SKM-1 (cell line): Measurements from ENCODE around the gene MIAT.

Experiments
- DNase-seq: peaks from one replicate; lab custom pipeline; 2025; ENCODE audit not compliant: unreplicated experiment; lab: John Stamatoyannopoulos, UW

Gene MIAT

DNA sequence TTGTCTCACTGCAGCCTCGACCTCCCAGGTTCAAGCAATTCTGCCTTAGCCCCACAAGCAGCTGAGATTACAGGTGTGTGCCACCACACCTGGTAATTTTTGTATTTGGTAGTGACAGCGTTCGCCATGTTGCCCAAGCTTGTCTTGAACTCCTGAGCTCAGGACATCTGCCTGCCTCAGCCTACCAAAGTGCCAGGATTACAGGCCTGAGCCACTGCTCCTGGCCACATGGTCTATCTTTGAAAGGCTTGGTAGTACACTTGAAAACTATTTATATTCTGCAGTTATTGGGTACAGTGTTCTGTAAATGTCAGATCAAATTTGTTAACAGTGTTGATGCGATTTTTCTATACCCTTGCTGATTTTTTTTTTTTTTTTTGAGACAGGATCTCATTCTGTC, 26.1 kb upstream of the MIAT start:
- DNase-seq: no peak

GRCh38 chr22:26632422-26633155, 24.8 kb upstream of the MIAT start:
- no peak for DNase-seq

- no peak for DNase-seq
These were observed 23.2 kb upstream of the MIAT start for GRCh38 chr22:26634189-26634588.

- DNase-seq: no peak
These were observed 22.3 kb upstream of the MIAT start for GRCh38 chr22:26635117-26635516.

GRCh38 chr22:26636296-26636695, 21.1 kb upstream of the MIAT start:
- no peak for DNase-seq

- no peak for DNase-seq
These were observed 14.6 kb upstream of the MIAT start for GRCh38 chr22:26642465-26643417.

GRCh38 chr22:26643418-26644100, 13.8 kb upstream of the MIAT start:
- no peak for DNase-seq

GRCh38 chr22:26646158-26646557, 11.2 kb upstream of the MIAT start:
- no peak for DNase-seq

DNA sequence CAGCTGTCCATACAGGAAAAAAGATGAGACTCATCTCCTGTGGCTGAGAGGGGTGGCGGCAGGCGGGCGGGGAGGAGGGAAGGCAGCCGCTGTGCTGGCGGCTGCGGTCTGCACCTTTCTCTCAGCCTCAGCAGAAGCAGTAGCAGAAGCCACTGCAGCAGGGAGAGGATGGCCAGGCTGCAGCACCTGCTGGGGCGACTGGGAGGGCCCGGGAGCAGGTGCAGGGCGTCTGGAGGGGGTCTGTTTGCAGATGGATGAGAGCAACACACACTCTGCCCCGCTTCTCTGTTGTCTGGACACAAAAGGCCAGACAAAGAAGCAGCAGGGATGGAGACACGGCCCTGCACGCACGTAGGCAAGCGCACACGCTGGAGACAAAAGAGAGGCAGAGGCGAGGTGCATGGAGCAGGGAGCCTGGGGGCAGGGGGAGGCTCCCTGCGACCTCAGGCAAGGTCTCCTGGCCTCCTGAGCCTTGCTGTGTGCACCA, 9.3 kb upstream of the MIAT start:
- DNase-seq: no peak

- peak; percentile 81 for DNase-seq
These were observed 8.6 kb upstream of the MIAT start for GRCh38 chr22:26648528-26649388.

DNA sequence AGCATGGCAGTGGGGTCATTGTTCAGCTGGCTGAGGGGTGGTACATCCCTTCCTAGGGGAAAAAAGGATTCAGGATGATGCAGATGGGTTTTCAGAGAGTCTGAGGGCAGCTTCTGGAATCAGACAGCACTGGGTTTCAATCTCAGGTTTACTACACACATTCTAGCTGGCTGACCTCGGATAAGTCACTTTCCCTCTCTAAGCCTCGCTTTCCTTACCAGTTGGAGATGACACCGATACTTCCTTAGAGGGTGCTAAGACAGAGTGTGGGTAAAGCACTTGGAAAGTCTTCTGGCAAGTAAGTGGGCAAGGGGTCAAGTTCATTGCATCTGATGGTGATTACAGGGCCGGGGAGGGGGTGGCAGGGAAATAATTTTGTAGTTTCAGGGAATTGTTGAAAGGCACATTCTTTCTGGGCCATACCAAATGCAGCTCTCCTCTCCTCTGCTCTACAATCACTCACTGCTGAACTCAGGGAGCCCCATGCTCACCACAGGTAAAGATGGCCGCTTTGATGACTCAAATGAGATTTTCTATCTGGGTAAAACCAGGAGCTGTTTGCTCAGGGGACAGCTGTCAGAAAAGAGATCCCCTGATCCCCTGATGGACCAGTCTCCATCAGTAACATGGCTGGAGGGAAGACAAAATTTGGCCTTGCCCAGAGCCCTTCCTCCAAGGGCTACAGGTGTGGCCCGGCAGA, 6.5 kb upstream of the MIAT start:
- no peak for DNase-seq

- DNase-seq: no peak
These were observed 5.6 kb upstream of the MIAT start for GRCh38 chr22:26651815-26652214.

GRCh38 chr22:26658161-26658560, 773 bp downstream of the MIAT start:
- DNase-seq: no peak

- DNase-seq: peak; percentile 48
These were observed 1.5 kb downstream of the MIAT start for GRCh38 chr22:26658671-26659478.

DNA sequence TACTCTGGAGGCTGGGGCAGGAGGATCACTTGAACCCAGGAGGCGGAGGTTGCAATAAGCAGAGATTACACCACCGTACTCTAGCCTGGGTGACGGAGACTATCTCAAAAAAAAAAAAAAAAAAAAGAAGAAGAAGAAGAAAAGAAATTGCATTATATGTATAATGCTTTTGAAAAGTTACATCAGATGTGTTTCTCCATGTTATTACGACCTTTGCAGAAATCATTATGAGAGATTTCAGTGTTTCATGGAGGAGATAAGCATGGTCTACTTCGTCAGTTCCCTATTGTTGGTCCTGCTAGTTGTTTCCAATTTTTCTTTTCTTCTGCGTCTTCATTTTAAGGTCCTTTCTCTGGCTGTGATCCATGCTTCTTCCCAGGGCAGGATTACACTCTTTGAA, 3.0 kb downstream of the MIAT start:
- no peak for DNase-seq

- no peak for DNase-seq
These were observed 3.7 kb downstream of the MIAT start for GRCh38 chr22:26660961-26661578.

DNA sequence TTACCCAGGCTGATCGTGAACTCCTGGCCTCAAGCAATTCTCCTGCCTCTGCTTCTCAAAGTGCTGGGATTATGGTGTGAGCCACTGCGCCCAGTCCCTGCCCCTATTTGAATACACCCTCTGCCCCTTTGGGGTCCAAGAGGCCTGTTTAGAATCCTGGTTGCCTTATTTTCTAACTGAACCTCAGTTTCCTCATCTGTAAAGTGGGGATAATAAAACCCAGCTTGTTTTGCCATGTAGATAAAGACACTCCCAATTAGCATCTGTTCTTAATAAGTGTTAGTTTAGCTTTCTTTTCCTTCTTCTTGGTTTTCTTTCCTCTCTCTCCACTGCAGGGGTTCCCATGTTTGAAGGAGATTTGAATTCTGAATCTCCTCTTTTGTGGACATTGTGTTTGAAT, 4.8 kb downstream of the MIAT start:
- no peak for DNase-seq

- no peak for DNase-seq
These were observed 6.1 kb downstream of the MIAT start for GRCh38 chr22:26663374-26663923.
